GM12872 (cell line): ENCODE measurements around the gene RHOBTB3.

ENCODE experiments used
- TF ChIP-seq, protein P1 (sequence below): IDR thresholded peaks from 3 replicates; pipeline ENCODE4 v1.5.1; 2011; ENCODE audit warnings: low read depth, mild to moderate bottlenecking, low read length, moderate library complexity; ENCODE audit not compliant: insufficient read depth

The RHOBTB3 gene

DNA sequence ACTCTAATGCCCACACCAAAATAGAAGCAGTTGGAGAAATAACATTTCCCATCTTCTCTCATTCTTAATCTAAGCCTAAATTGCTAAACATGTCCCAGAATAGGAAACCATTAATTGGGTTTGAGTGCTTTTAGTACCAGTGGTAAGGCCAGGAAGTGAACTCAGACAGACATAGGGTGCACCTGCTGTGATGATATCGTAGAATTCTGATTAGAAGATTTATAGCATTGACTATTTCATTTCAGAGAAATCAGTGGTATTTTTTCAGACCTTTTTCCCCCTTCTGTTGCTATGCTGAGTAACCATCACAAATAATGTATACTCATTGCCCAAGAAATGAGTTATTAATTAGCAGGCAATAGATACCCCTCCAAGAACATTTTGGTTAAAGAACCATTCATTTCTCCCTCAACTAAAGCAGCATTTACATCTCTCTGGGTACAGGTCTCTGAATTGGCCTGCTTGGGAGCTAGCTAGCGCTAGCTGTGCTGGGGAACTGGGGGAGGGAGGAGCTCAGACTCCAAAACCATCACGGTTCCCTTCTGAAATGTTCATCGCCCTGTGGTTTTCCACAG, 84.1 kb downstream of the RHOBTB3 start:
- TF ChIP-seq, protein P1, sequence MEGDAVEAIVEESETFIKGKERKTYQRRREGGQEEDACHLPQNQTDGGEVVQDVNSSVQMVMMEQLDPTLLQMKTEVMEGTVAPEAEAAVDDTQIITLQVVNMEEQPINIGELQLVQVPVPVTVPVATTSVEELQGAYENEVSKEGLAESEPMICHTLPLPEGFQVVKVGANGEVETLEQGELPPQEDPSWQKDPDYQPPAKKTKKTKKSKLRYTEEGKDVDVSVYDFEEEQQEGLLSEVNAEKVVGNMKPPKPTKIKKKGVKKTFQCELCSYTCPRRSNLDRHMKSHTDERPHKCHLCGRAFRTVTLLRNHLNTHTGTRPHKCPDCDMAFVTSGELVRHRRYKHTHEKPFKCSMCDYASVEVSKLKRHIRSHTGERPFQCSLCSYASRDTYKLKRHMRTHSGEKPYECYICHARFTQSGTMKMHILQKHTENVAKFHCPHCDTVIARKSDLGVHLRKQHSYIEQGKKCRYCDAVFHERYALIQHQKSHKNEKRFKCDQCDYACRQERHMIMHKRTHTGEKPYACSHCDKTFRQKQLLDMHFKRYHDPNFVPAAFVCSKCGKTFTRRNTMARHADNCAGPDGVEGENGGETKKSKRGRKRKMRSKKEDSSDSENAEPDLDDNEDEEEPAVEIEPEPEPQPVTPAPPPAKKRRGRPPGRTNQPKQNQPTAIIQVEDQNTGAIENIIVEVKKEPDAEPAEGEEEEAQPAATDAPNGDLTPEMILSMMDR = no peak

DNA sequence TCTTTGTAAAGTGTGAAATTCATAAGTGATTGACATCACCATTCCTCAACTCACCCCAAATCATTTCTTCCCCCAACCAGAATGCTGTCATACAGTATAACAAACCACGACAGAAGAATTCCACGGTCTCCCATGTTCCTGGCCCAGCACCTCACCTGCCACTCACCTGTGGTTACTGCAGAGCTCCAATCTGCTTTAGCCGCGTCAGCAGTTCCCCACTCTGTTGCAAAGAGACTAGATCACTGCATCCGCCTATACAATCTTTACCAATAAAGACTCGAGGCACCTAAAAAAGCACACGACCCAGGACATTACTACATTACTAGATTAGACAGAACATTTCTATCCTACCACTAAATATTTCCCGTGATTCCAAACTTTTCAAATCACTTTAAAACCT, 85.2 kb downstream of the RHOBTB3 start:
- TF ChIP-seq, protein P1 = no peak

DNA sequence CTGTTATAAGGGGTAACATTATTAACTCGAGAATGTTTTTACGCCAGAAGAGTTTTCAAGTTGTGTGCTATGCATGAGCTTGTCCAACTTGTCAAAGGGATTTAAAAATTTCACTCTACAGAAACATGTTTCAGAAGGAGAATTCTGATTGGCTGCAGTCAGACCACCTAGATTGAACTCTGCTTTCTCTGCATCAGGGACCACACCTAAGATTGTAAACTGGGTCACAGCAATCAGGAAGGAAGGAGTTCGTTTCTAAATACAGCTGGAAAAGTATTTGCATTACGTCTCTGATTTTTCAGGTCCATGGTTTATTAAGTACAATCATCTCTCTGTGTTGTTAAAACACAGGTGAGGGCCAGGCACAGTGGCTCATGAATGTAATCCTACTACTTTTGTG, 85.6 kb downstream of the RHOBTB3 start:
- TF ChIP-seq, protein P1 = no peak

DNA sequence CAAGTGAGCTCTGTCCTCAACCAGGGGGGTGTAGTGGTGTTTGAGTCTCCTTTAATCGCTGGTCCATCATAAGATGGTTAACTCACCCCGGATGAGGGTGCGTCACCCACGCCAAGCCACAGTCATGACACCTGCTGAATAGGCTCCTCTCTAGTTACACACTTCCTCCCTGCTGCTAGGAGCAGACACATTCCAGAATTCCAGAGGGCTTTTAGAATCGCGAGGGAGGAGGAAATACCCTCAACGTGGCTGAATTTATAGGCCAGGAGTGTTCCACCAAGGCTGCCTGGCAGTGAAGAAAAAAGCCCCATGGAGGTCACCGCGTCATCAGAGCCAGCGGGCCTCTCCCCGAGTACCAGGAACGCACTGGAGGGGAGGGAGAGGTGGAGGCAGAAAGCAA, 86.3 kb downstream of the RHOBTB3 start:
- TF ChIP-seq, protein P1 = no peak

DNA sequence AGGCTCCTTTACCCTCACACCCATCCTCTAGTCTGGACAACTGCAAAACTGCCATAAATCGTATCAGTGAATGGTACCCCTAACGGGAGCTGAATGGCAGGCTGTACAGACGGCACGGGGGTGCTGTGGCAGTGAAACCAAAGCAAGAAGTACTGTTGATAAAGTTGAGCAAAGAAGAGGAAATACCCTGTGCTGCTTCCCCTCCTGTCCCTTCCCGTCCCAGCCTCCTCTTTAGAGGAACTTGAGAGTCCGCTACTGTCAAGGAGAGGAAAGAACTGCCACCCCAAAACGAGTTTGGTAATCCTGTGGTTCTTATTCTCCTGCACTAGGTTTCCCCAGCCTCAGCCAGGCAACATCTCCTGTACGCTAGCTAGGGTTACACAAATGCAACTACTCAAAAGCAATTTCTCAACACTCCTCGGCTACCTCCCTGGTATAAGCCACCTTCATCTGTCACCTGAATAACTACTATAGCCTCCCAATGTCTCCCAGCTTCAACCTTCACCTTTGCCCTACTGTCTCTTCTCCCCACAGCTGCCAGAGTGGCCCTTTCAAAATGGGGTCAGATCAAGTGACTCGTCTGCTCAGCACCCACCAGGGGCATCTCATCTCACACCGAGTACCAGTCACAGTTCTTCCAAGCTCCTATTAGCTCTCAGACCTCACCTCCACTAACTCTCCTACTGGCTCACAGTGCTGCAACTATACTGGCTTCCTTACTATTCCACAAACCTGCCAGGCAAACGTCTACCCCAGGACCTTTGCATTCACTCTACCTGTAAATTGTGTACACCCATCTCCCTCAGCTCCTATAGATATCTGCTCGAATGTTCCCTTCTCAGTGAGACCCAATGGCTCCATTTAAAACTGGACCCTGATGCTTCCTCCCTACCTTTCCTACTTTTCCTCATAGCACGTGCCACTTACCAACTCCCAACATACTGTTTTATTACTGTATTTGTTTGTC, 87.3 kb downstream of the RHOBTB3 start:
- TF ChIP-seq, protein P1 = peak; percentile 10; the same call in 1 of the 3 replicates

DNA sequence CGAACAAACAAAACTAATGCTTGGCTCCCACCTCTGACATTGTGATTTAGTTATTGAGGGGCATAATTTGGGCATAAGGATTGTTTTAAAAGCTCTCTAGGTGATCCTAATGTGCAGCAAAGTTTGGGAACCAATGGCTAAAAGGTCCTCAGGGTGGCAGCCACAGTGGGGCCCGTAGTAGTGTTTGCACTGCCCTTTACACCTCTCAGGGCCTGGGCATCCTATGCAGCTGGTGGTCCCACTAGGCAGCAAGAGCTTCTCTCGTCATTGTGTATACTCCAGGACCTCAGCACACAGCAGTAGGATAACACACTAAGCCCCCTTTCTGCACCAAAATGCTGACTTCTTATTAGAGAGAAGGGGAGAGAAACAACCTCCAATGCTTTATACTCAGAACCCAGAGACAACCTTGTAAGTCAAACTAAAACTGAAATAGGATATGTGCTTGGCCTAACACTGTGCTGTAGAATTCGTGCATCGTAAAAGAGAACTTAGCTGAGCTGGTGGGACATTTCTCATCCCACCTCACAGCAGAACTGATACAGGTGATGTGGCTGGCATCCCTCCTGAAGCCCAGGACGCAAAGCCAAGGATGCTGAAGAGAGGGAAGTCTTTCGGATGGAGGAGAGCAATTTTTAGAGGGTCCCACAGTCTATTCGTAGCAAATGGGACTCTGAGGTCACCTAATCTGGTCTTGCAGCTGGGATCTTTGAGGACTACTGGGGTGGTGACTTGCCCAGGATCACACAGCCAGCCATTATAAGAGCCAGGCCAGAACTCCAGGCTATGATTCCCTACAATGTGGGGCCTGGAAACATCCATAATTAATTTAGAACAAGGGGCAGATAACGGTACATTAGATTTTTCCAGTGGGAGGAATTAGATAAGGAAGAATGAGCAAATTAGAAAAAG, 90.2 kb downstream of the RHOBTB3 start:
- TF ChIP-seq, protein P1 = no peak
